Endothelial cell of umbilical vein (primary cell): Measurements from ENCODE around the gene SYTL2. TPM values are rescaled to one million over a fixed set of nuclear protein-coding genes. Genes with fewer than 3 reads are reported as not detected.

Source experiments
- BruUV-seq: library from RNA; stranded (reverse); fragments of 400-500 nt; replicated peaks from 2 replicates; lab custom pipeline; 2021; lab: Mats Ljungman, UMichigan
- CTCF ChIA-PET: fragments of 300-600, 350-600 bp; sonication (Branson Sonifier 250); formaldehyde crosslinking; loops from one replicate; lab custom pipeline; 2021; ENCODE audit warnings: antibody characterized with exemption, inconsistent platforms; lab: Charles Lee
- POLR2A ChIA-PET: fragments of 300-600, 350-600 bp; sonication (Branson Sonifier 250); formaldehyde crosslinking; loops from one replicate; lab custom pipeline; 2021; ENCODE audit warnings: antibody characterized with exemption, inconsistent platforms; lab: Charles Lee
- DNase-seq: peaks from one replicate; pipeline ENCODE4 v3.0.0-alpha.2; 2011; ENCODE audit warnings: low read depth, low spot score
- FAIRE-seq: peaks from 2 replicates; lab custom pipeline; 2011; peaks lifted over from hg19 to GRCh38; lab: Jason Lieb, UNC
- H2AFZ ChIP-seq: 2 replicates; pipeline ENCODE4 v1.6.0; 2012; ENCODE audit warnings: low read depth, low read length, control low read depth, inconsistent platforms
- H3K27ac ChIP-seq: 2 replicates; pipeline ENCODE4 v1.5.1; 2011; ENCODE audit warnings: low read depth, mild to moderate bottlenecking, control low read depth, low read length, moderate library complexity; ENCODE audit not compliant: insufficient read depth
- H3K27me3 ChIP-seq, 2 experiments: 2 replicates each; pipeline versions ENCODE4 v1.6.0 to v1.6.1; 2011; ENCODE audit warnings: low read length in 2 of 2, mixed read lengths in 1 of 2; ENCODE audit not compliant: control insufficient read depth in 2 of 2, insufficient read depth in 2 of 2
- H3K36me3 ChIP-seq, 2 experiments: 2 replicates in 1 of 2; 3 replicates in 1 of 2; pipeline ENCODE4 v1.5.1; 2011; ENCODE audit warnings: low read length in 2 of 2, mild to moderate bottlenecking in 1 of 2, moderate library complexity in 1 of 2; ENCODE audit not compliant: control insufficient read depth in 2 of 2, insufficient read depth in 2 of 2; ENCODE audit errors: extremely low read depth in 1 of 2
- H3K4me1 ChIP-seq: 3 replicates; pipeline ENCODE4 v1.5.1; 2011; ENCODE audit warnings: mild to moderate bottlenecking, low read length; ENCODE audit not compliant: control insufficient read depth, insufficient read depth; ENCODE audit errors: extremely low read depth
- H3K4me2 ChIP-seq: 2 replicates; pipeline ENCODE4 v1.6.1; 2011; ENCODE audit warnings: low read length, control low read depth, mixed read lengths; ENCODE audit not compliant: insufficient read depth
- H3K4me3 ChIP-seq, 3 experiments: fragments of 200-600 bp in 1 of 3; sonication (generic), shearing (Covaris generic) in 1 of 3; replicated peaks in 1 of 3; 2 replicates each; pipeline ENCODE4 v1.5.1; 2011 to 2016; ENCODE audit warnings: control low read depth in 3 of 3, low read length in 3 of 3, mild to moderate bottlenecking in 2 of 3, inconsistent platforms in 1 of 3, low read depth in 1 of 3, moderate library complexity in 1 of 3; ENCODE audit not compliant: insufficient read depth in 1 of 3
- H3K79me2 ChIP-seq: 2 replicates; pipeline ENCODE4 v1.6.0; 2012; ENCODE audit warnings: low read length, inconsistent platforms; ENCODE audit not compliant: control insufficient read depth, insufficient read depth
- H3K9ac ChIP-seq: replicated peaks from 2 replicates; pipeline ENCODE3; 2011; ENCODE audit warnings: low read length, control low read depth; ENCODE audit not compliant: insufficient read depth; ENCODE audit errors: extremely low read depth
- H3K9me1 ChIP-seq: replicated peaks from 3 replicates; pipeline ENCODE4 v1.6.0; 2011; ENCODE audit warnings: mild to moderate bottlenecking, low read length; ENCODE audit not compliant: control insufficient read depth, insufficient read depth; ENCODE audit errors: extremely low read depth
- H3K9me3 ChIP-seq: replicated peaks from 2 replicates; pipeline ENCODE4 v1.5.1; 2012; ENCODE audit warnings: low read length, inconsistent platforms; ENCODE audit not compliant: control insufficient read depth, insufficient read depth
- H4K20me1 ChIP-seq: replicated peaks from 2 replicates; pipeline ENCODE3; 2011; ENCODE audit warnings: mild to moderate bottlenecking, low read length; ENCODE audit not compliant: control insufficient read depth, insufficient read depth; ENCODE audit errors: extremely low read depth
- CTCF ChIP-seq, 2 donors: IDR thresholded peaks; 1 replicate in 1 of 2; 2 replicates in 1 of 2; pipeline ENCODE4 v1.5.1; 2011; ENCODE audit warnings: low read length in 2 of 2, mild to moderate bottlenecking in 2 of 2, moderate library complexity in 2 of 2, control low read depth in 1 of 2, inconsistent platforms in 1 of 2, low read depth in 1 of 2; ENCODE audit not compliant: insufficient read depth in 1 of 2; ENCODE audit errors: extremely low read depth in 1 of 2
- EZH2 ChIP-seq: IDR thresholded peaks from 2 replicates; pipeline ENCODE4 v1.6.1; 2012; ENCODE audit warnings: borderline replicate concordance, low read depth, mild to moderate bottlenecking, moderate library complexity, low read length, inconsistent platforms; ENCODE audit not compliant: severe bottlenecking
- FOS ChIP-seq: IDR thresholded peaks from 2 replicates; pipeline ENCODE4 v1.6.1; 2011; ENCODE audit warnings: mild to moderate bottlenecking, low read length, moderate library complexity, borderline replicate concordance; ENCODE audit not compliant: insufficient read depth
- GATA2 ChIP-seq: IDR thresholded peaks from 2 replicates; pipeline ENCODE4 v1.7.0; 2011; ENCODE audit warnings: low read depth, mild to moderate bottlenecking, moderate library complexity, mixed read lengths, low read length; ENCODE audit not compliant: insufficient read length, insufficient read depth
- JUN ChIP-seq: IDR thresholded peaks from 2 replicates; pipeline ENCODE4 v1.6.1; 2011; ENCODE audit warnings: borderline replicate concordance, low read depth; ENCODE audit not compliant: insufficient read length, insufficient read depth
- MYC ChIP-seq: IDR thresholded peaks from one replicate; pipeline ENCODE4 v1.6.1; 2011; ENCODE audit warnings: mild to moderate bottlenecking, low read depth, low read length
- POLR2A ChIP-seq: IDR thresholded peaks from 2 replicates; pipeline ENCODE4 v1.6.1; 2012; ENCODE audit warnings: low read depth, mild to moderate bottlenecking, control low read depth, low read length
- POLR2AphosphoS5 ChIP-seq: IDR thresholded peaks from 2 replicates; pipeline ENCODE4 v1.6.1; 2012; ENCODE audit warnings: low read depth, mild to moderate bottlenecking, control low read depth, low read length, moderate library complexity; ENCODE audit not compliant: insufficient read depth
- dilution Hi-C: fragments of 300-500 bp; cut with MboI; formaldehyde crosslinking; loops from one replicate; pipeline ENCODE4 v1.15.0; 2019; ENCODE audit warnings: low sequenced_read_pairs; ENCODE audit not compliant: extremely low pct_ligation_motif_present
- intact Hi-C: fragments of 100-400 bp; cut with micrococcal nuclease; formaldehyde crosslinking; loops from one replicate; pipeline ENCODE4 v1.10.0; 2022
- polyA plus RNA-seq, 4 experiments: library from polyadenylated mRNA; depleted of rRNA in 3 of 4; stranded (reverse) in 3 of 4; unstranded in 1 of 4; fragments of >200 nt; gene quantifications; 2 replicates each; pipeline versions ENCODE4 v1.2.1 to v1.2.3, GENCODE V29; 2011 to 2012; ENCODE audit warnings: missing spikeins in 1 of 4
- total RNA-seq: library from RNA; stranded (reverse); gene quantifications from 2 replicates; pipeline ENCODE4 v1.2.3, GENCODE V29; 2021
- TF ChIP-seq, protein P1 (sequence below): IDR thresholded peaks from 2 replicates; pipeline ENCODE4 v1.6.1; 2011; ENCODE audit not compliant: insufficient read depth, insufficient read length

Gene SYTL2
- total and polyA plus RNA-seq, 2 donors (not counting 3 experiments of a cell fraction or from before 2014, with no cell fraction given), result 1.4 to 2.4 TPM

DNA sequence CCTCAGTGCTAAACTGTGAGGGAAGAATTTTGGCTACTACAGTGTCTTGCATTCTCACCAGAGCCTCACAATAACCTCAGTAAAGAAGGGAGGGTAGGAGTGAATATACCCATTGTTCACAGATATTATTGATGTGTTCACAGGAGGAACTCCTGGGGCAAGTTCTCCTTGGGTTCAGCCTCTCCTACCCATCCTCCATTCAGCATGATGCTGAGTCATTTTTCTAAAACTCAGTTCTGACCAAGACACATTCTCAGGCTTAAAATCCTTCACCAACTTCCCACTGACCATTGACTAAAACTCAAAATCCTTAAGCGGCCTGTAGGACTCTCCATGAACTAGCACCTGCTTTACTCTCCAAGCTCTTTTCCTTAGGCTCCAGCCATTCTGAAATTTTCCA is 48.7 kb downstream of the SYTL2 start:
- H3K4me1 ChIP-seq, result no peaks in the 10 kb centered on the region
- TF ChIP-seq POLR2AphosphoS5 (no peak), FOS (no peak), MYC (no peak), EZH2 (no peak), POLR2A (no peak), GATA2 (no peak), JUN (no peak), CTCF (IDR thresholded peaks at IDR 0.05; ENCODE audit: extremely low read depth in 1 of 2, insufficient read depth in 1 of 2, low read depth in 1 of 2, low read length in 2 of 2) (no peak)
- TF ChIP-seq, protein P1, sequence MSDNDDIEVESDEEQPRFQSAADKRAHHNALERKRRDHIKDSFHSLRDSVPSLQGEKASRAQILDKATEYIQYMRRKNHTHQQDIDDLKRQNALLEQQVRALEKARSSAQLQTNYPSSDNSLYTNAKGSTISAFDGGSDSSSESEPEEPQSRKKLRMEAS, result no peak
- no peak overlapping the region for H3K4me3 ChIP-seq
- ChIA-PET CTCF (interaction anchor here (1.0 kb wide), 1 partner anchor 67 kb away, joined by 3 read pairs; no protein-coding TSS in a partner anchor), POLR2A (no interaction called here)
- no peaks in the 10 kb centered on the region for H3K79me2 ChIP-seq
- FAIRE-seq (no peak), DNase-seq (no peak)
- H3K9me1 ChIP-seq, result no peaks in the 10 kb centered on the region
- H4K20me1 ChIP-seq, result no peaks in the 10 kb centered on the region
- H3K9me3 ChIP-seq, result no peaks in the 10 kb centered on the region
- no peak overlapping the region for H2AFZ ChIP-seq
- H3K9ac ChIP-seq, result no peak overlapping the region
- H3K27me3 ChIP-seq, result peaks cover 7 to 12% of the 10 kb centered on the region in 2 experiments
- intact Hi-C loops (no loop called here), dilution Hi-C loops (no loop called here)
- H3K36me3 ChIP-seq, result no peaks in the 10 kb centered on the region
- H3K27ac ChIP-seq, result no peak overlapping the region
- no peak overlapping the region for H3K4me2 ChIP-seq
- BruUV-seq, result no TSS peak
